ENCODE results near the gene ITGA2B.
A peak's percentile ranks its signal among the peaks of the same experiment; 100 is the strongest.
"Not testable (repeated sequence)": the region's sequence is repeated elsewhere in the genome, so short reads cannot be mapped to it uniquely, and the experiment has no call there.

Gene ITGA2B

DNA sequence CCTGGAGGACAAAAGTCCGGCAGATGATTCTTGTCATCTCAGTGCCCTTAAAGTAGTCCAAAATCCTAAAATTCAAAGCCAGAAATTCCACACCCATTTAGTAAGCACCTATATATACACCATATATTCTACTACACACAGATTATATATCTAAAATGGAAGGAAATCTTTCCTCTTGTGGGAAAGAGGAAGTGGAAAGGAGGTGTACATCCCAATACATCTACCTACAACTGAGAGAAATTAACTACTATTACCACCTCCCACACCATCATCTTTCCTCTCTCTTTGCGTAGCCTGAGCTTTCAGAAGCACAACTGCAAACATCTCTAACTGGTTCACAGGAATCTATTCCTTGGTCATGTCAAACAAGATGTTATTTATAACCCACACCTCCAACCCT lies 5.4 kb upstream of the ITGA2B start:
- DNase-seq (ENCODE audit: extremely low spot score, insufficient read length, low read depth) (no peak), FAIRE-seq (no peak)

DNA sequence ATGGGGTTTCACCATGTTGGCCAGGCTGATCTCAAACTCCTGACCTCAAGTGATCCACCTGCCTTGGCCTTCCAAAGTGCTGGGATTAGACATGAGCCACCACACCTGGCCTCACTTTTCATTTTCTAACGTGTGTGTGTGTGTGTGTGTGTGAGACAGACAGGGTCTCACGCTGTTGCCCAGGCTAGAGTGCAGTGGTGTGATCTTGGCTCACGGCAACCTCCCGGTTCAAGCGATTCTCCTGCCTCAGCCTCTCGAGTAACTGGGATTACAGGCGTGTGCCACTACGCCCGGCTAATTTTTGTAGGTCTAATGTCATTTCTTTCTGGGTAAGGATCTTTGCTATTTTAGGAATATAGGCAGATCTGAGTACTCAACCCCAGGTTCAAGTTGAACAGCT lies 4.7 kb upstream of the ITGA2B start:
- FAIRE-seq; DNase-seq (ENCODE audit: extremely low spot score, insufficient read length, low read depth): not testable (repeated sequence)

DNA sequence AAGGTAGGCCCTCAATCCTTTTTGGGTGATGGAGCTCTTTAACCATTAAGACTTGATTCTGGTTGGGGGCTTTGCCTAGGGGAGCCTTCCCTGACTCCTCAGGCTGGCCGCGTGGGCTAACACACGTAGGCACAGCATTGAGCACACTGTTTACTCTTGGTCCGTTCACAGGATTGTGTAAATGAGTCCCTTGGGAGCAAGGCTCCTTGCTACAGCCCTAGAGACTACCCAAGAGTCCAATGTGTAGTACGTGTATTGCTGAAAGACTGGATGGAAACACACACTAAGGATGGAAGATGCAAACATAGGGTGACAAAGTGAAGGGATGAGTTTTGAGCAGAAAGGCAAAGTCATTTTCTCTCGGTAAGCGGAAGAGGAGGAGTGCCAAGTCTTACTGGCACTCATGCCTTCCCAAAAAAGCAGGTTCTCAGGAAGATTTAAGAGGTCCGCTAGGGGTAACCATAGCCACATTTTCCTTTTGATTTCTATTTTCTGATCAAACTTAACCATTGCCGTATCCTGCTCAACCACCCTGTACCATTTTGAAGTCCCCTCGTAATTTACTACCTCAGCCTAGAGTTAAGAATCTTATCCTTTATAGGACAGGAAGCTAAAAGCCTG lies 911 bp upstream of the ITGA2B start:
- no peak for DNase-seq (ENCODE audit: extremely low spot score, insufficient read length, low read depth)
- no peak for FAIRE-seq

- no peak for DNase-seq (ENCODE audit: extremely low spot score, insufficient read length, low read depth)
- FAIRE-seq, result no peak
These were observed 314 bp upstream of the ITGA2B start for GRCh38 chr17:44389723-44390202.

DNA sequence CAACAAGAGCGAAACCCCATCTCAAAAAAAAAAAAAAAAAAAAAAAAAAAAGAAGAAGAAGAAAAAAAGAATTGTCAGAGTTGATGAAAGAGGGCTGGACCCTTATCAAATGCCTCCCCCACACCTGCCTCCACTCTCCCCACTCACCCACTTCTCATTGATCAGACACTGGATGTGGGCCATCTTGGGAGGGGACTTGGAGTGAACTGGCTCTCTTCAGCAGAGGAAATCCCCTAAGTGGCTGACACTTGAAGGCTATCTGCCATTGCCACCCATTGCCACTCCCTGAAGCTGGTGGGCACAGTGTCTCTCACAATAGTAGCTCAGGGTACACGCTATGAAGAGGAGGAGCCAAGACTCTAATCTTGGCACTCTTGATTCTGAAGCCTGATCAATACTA lies 1.6 kb downstream of the ITGA2B start:
- DNase-seq (ENCODE audit: extremely low spot score, insufficient read length, low read depth) (no peak), FAIRE-seq (no peak)

- DNase-seq (ENCODE audit: extremely low spot score, insufficient read length, low read depth) (no peak), FAIRE-seq (no peak)
These were observed 3.3 kb downstream of the ITGA2B start for GRCh38 chr17:44386182-44386525.

DNA sequence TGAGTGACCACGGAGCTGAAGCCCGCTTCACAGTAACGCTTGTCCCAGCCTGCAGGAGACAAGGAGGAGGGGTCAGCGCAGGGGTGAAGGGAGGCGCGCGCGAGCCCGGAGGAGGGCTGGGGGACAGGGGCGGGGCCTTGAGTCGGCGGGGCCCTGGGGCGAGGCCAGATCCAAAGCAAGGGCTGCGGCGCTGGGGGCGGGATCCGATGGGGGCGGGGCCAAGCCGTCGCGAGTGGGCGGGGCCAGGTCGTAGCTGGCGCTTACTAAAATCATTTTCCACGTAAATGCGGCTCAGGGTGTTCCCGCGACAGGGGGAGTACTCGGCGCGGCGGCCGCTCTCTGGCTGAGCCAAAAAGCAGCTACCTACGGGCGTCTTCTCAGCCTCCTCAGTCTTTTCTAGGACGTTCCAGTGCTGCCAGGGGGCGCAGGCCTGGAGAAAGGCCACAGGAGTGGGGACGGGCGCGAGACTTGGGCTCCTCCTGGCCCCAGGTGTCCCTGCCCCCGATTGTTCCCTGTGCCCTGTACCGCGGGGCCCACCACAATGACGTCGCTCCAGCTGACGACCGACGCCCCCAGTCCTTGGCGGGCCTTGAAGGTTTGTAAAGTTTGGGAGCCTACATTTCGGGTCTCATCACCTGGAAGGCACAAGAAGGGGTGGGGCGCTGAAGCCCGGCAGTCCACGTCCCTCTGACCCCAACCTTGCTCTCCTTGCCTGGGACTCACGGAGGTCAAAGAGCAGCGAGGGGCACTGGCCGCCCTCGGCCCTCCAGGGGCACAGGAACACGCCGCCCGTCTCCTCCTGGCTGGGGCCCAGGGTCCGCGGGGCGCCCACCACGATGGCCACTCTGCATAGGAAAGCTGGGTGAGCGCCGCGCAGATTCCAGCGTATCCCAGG lies 3.9 kb downstream of the ITGA2B start:
- FAIRE-seq (peak; percentile 59), DNase-seq (ENCODE audit: extremely low spot score, insufficient read length, low read depth) (peak; percentile 70)

DNA sequence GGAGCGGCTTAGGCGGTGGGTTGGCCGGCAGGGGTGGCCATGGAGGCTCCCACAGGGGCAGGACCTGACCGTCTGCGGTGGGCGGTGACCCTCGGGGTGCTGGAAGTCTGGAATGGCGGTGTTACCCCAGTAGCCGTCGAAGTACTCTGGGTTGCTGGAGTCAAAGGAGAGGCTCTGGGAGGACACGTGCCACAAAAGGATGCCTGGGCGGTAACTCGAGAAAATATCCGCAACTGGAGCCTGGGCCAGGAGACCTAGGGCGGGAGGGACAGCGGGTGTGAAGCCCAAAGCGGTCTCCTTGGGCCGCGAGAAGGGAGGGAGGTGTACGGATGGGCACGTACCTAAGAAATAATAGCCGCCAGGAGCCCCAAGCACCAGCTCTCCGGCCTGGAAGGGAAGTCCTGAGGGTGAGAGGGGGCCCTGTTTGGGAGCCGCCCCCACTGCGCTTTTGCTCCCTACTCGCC lies 4.6 kb downstream of the ITGA2B start:
- DNase-seq (ENCODE audit: extremely low spot score, insufficient read length, low read depth) (no peak), FAIRE-seq (no peak)

GRCh38 chr17:44384281-44384822 lies 5.1 kb downstream of the ITGA2B start:
- DNase-seq (ENCODE audit: extremely low spot score, insufficient read length, low read depth) (no peak), FAIRE-seq (no peak)

- no peak for FAIRE-seq
- DNase-seq (ENCODE audit: extremely low spot score, insufficient read length, low read depth), result no peak
These were observed 5.6 kb downstream of the ITGA2B start for GRCh38 chr17:44383861-44384260.

- FAIRE-seq, result no peak
- no peak for DNase-seq (ENCODE audit: extremely low spot score, insufficient read length, low read depth)
These were observed 6.1 kb downstream of the ITGA2B start for GRCh38 chr17:44383363-44383762.

DNA sequence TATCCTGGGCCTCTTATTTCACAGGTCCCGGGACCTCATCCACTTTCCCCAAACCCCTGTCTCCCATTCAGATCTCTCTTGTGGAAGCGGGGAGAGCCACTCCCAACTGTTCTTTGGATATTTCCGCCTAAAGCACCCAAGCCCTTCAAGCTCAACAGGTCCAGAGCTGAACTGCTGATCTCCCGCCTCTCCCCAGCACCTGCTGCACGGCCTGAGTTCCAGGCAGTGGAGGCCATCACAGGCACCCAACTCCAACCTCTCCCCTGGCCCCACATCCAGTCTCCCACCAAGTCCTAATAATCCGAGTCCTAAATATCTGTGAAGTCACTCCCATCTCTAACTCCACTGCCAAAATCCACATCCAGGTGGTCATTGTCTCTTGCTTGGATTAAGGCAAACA lies 6.5 kb downstream of the ITGA2B start:
- no peak for DNase-seq (ENCODE audit: extremely low spot score, insufficient read length, low read depth)
- FAIRE-seq, result no peak

GRCh38 chr17:44381810-44382305 lies 7.6 kb downstream of the ITGA2B start:
- no peak for DNase-seq (ENCODE audit: extremely low spot score, insufficient read length, low read depth)

DNA sequence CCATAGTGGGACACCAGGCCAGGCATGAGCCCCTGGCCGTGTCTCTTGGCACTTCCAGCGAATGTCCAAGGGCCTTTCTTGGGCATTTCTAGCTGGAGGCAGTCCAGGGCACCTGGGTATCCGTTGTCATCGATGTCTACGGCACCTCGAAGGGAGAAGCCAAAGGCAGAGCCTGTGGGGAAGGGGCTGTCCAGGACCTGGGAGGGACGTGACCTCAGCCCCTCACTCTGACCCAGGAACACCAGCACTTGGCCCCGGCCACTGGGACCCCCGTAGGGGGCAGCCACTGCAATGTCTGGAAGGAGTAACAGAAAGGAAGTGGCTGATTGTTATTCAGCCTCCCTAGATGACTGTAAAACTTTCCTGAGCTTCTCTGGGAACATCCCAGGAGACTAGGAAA lies 8.7 kb downstream of the ITGA2B start:
- no peak for DNase-seq (ENCODE audit: extremely low spot score, insufficient read length, low read depth)
- FAIRE-seq, result no peak

More at GRCh38 chr17:44381810-44382305, 7.6 kb downstream of the ITGA2B start:
- no peak for FAIRE-seq

DNA sequence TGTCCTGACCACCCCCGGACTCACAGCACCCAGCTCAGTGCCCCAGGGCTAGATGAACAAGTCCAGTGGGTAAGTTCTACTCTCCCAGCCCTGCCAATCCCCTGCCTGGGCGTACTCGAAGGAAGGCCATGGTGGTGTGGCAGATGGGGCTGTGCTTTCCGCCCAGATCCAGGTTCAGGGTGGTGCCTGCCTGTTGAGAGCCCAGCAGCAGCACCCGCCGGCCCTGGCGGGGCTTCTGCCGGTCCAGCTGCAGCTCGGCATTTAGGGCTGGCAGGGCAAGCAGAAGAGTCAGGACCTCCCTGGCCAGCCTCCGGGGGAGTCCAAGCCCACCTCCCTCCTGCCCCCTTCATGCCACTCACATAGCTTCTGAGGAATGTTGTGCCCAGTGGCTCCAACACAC lies 9.6 kb downstream of the ITGA2B start:
- no peak for DNase-seq (ENCODE audit: extremely low spot score, insufficient read length, low read depth)

GRCh38 chr17:44378171-44378705 lies 11.2 kb downstream of the ITGA2B start:
- DNase-seq (ENCODE audit: extremely low spot score, insufficient read length, low read depth) (no peak), FAIRE-seq (no peak)

More for the DNA sequence above, 9.6 kb downstream of the ITGA2B start:
- no peak for FAIRE-seq

GRCh38 chr17:44376779-44377178 lies 12.7 kb downstream of the ITGA2B start:
- no peak for FAIRE-seq
- no peak for DNase-seq (ENCODE audit: extremely low spot score, insufficient read length, low read depth)

DNA sequence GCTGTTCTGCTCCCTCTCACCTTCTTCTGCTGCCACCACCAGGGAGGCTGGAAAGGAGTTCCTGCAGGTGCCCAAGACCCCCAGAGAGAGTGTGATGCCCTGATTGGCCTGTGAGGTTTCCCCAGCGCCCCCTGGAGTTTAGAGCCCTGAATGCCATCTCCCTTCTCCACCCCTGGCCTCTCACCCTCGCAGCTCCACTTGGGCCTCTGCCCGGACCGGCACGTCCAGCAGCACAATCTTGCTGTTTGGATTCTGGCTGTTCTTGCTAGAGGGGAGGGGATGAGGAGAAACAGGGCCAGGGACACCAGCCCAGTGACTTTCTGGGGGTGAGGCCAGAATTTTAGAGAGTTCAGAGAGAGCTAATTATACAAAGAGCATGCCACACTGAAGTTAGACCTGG lies 13.3 kb downstream of the ITGA2B start:
- FAIRE-seq, result peak; percentile 5
- DNase-seq (ENCODE audit: extremely low spot score, insufficient read length, low read depth), result no peak

- no peak for DNase-seq (ENCODE audit: extremely low spot score, insufficient read length, low read depth)
- FAIRE-seq, result no peak
These were observed 14.0 kb downstream of the ITGA2B start for GRCh38 chr17:44375196-44376017.

Data from GM18507 (cell line).